Measurements from ENCODE around the gene MSI2. TPM values are rescaled to one million over a fixed set of nuclear protein-coding genes. Genes with fewer than 3 reads are reported as not detected.

MSI2 gene
- total RNA-seq, 4 donors from 2014 or later: 19.7 to 35.8 (median 22.4) TPM

- TF ChIP-seq POLR2AphosphoS5 (IDR thresholded peaks at IDR 0.05) (no peak), POLR2A (IDR thresholded peaks at IDR 0.05) (no peak), CTCF (IDR thresholded peaks at IDR 0.05) (no peak), EP300 (IDR thresholded peaks at IDR 0.05) (no peak)
- H3K27me3 ChIP-seq: no peaks in the 10 kb centered on the region
- no peaks in the 10 kb centered on the region for H3K36me3 ChIP-seq
- no peaks in the 10 kb centered on the region for H3K4me1 ChIP-seq
- H3K27ac ChIP-seq: no peak overlapping the region
- no peak for DNase-seq (ENCODE audit: low spot score in 2 of 2)
- 100% methylated on average over 3 of the region's 3 CpGs for WGBS
- H3K9me3 ChIP-seq: no peaks in the 10 kb centered on the region
- no peak overlapping the region for H3K4me3 ChIP-seq
Measured at GRCh38 chr17:57641761-57642160, 385.4 kb downstream of the MSI2 start.

- no peaks in the 10 kb centered on the region for H3K9me3 ChIP-seq
- 92% methylated on average over 8 of the region's 8 CpGs for WGBS
- no peak for DNase-seq (ENCODE audit: low spot score in 2 of 2)
- no peaks in the 10 kb centered on the region for H3K27me3 ChIP-seq
- no peaks in the 10 kb centered on the region for H3K4me1 ChIP-seq
- TF ChIP-seq POLR2AphosphoS5 (IDR thresholded peaks at IDR 0.05): no peak
- TF ChIP-seq POLR2A (IDR thresholded peaks at IDR 0.05): no peak
- no peak for TF ChIP-seq CTCF (IDR thresholded peaks at IDR 0.05)
- no peak for TF ChIP-seq EP300 (IDR thresholded peaks at IDR 0.05)
- H3K36me3 ChIP-seq: no peaks in the 10 kb centered on the region
- H3K4me3 ChIP-seq: no peak overlapping the region
- no peak overlapping the region for H3K27ac ChIP-seq
Measured at GRCh38 chr17:57643062-57643461, 386.7 kb downstream of the MSI2 start.

GRCh38 chr17:57644326-57644725 lies 388.0 kb downstream of the MSI2 start:
- no peak for DNase-seq (ENCODE audit: low spot score in 2 of 2)
- TF ChIP-seq CTCF (IDR thresholded peaks at IDR 0.05) (no peak), POLR2A (IDR thresholded peaks at IDR 0.05) (no peak), EP300 (IDR thresholded peaks at IDR 0.05) (no peak), POLR2AphosphoS5 (IDR thresholded peaks at IDR 0.05) (no peak)
- Histone ChIP-seq H3K4me3 (no peak overlapping the region), H3K4me1 (no peaks in the 10 kb centered on the region), H3K36me3 (no peaks in the 10 kb centered on the region), H3K9me3 (no peaks in the 10 kb centered on the region), H3K27ac (no peak overlapping the region), H3K27me3 (no peaks in the 10 kb centered on the region)
- 84% methylated on average over 5 of the region's 5 CpGs for WGBS

GRCh38 chr17:57645950-57646665 lies 389.8 kb downstream of the MSI2 start:
- H3K27ac ChIP-seq: no peak overlapping the region
- no peaks in the 10 kb centered on the region for H3K4me1 ChIP-seq
- no peaks in the 10 kb centered on the region for H3K36me3 ChIP-seq
- H3K9me3 ChIP-seq: no peaks in the 10 kb centered on the region
- DNase-seq (ENCODE audit: low spot score in 2 of 2): no peak
- WGBS: 97% methylated on average over 6 of the region's 6 CpGs
- TF ChIP-seq POLR2A (IDR thresholded peaks at IDR 0.05) (no peak), POLR2AphosphoS5 (IDR thresholded peaks at IDR 0.05) (no peak), CTCF (IDR thresholded peaks at IDR 0.05) (no peak), EP300 (IDR thresholded peaks at IDR 0.05) (no peak)
- no peak overlapping the region for H3K4me3 ChIP-seq
- H3K27me3 ChIP-seq: no peaks in the 10 kb centered on the region

- Histone ChIP-seq H3K4me1 (no peaks in the 10 kb centered on the region), H3K36me3 (no peaks in the 10 kb centered on the region), H3K9me3 (no peaks in the 10 kb centered on the region), H3K27me3 (no peaks in the 10 kb centered on the region), H3K27ac (no peak overlapping the region), H3K4me3 (no peak overlapping the region)
- no peak for TF ChIP-seq POLR2AphosphoS5 (IDR thresholded peaks at IDR 0.05)
- no peak for TF ChIP-seq CTCF (IDR thresholded peaks at IDR 0.05)
- TF ChIP-seq EP300 (IDR thresholded peaks at IDR 0.05): no peak
- TF ChIP-seq POLR2A (IDR thresholded peaks at IDR 0.05): no peak
- 44% methylated on average over 2 of the region's 5 CpGs for WGBS
- no peak for DNase-seq (ENCODE audit: low spot score in 2 of 2)
Measured at GRCh38 chr17:57648720-57649119, 392.4 kb downstream of the MSI2 start.

Data from suprapubic skin (tissue), 4 donors.